Hematopoietic multipotent progenitor cell treated with erythropoietin and hydrocortisone succinate and interleukin-3 and kit ligand, for 15 days (in vitro differentiated cells): Measurements from ENCODE around the gene TAS2R40.
"Not testable (repeated sequence)": the region's sequence is repeated elsewhere in the genome, so short reads cannot be mapped to it uniquely, and the experiment has no call there.

ENCODE experiments used
- DNase-seq: peaks from one replicate; pipeline ENCODE4 v3.0.0-alpha.2; 2015; ENCODE audit warnings: low spot score

The TAS2R40 gene

DNA sequence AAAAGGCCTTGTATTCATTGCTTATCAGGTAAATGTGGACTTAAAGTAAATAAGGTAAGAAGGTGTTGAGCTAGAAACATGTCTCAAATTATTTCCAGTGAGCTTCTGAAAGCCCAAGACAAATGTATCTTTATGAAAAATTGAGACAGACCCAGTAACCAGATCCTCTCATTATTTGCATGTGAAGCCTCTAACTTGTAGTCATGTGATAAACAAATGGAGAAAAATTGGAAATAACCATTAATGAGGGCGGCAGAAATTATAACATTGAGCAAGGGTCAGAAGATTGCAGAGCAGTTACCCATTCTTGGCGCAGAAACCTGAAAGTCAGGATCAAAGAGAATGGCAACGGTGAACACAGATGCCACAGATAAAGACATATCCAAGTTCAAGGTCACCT, at the start of gene TAS2R40:
TSS of gene TAS2R40 (plus strand) at position 301 of the 400 bp plus-strand sequence. CDS start at position 343, 42 bp downstream.
- no peak for DNase-seq

DNA sequence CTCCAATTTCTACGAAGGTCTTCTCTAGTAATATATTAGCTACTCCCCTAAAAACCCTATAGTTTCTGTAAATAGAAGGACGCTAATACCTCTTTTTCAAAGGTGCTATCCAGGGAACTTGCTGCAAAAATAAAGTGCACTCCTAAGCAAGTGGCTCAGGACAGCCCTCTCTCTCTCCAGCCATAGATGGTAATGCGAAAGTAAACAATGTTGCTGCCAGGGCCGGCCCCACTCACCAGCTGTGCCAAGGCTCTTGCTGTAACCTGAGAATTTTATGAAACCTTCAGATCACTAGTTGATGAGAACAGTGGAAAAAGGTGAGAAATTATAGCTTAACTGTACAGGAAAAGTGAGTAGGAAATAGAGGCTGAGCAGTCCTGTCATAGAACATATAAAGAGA, 49.5 kb upstream of the TAS2R40 start:
- DNase-seq = no peak

DNA sequence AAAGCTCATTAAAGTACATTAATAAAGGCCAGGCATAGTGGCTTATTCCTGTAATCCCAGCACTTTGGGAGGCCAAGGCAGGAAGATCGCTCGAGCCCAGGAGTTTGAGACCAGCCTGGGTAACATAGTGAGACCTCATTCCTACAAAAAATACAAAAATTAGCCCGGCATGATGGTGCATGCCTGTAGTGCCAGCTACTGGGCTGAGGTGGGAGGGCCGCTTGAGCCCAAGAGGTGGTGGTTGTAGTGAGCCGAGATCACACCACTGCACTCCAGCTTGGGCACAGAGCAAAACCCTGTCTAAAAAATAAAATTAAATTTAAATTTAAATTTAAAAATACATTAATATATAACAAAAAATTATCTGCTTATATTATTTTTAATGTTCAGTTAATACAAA, 45.7 kb upstream of the TAS2R40 start:
- no peak for DNase-seq

DNA sequence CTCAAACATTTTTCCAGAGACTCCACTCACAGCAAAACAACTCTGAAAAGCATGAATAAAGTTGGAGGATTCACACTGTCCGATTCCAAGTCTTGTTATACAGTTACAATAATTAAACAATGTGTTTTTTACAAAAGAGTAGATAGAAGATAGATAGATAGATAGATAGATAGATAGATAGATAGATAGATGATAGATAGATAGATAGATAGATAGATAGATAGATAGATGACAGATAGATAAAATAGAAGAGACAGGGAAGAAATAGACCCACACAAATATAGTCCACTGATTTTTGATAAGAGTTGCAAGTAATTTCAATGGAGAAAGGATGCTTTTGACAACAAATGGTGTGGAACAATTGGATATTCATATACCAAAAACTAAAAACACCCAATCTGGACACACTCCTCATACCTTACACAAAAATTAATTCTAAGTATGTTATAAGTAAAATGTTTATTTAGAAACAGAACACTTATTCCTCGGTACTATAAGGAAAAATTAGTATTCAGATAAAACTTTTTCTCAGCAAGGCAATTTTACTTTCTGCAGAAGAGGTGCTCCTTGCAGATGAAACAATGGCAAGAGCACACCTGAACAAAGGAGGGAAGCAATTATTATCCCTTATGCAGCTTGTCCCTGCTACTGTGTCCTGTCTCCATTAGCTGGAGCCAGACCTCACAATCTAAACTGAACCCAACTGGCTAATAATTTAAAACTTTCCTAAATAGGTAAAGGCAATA, 44.3 kb upstream of the TAS2R40 start:
- no peak for DNase-seq

DNA sequence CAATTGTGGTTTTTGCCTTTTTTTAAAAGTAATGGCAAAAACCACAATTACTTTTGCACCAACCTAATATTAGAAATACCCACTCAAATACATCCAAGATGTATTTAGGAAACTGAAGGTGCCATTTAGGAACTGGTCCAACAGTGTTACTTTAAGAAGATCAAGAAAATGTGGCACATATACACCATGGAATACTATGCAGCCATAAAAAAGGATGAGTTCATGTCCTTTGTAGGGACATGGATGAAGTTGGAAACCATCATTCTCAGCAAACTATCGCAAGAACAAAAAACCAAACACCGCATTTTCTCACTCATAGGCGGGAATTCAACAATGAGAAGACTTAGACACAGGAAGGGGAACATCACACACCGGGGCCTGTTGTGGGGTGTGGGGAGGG, 41.1 kb upstream of the TAS2R40 start:
- not testable (repeated sequence) for DNase-seq

DNA sequence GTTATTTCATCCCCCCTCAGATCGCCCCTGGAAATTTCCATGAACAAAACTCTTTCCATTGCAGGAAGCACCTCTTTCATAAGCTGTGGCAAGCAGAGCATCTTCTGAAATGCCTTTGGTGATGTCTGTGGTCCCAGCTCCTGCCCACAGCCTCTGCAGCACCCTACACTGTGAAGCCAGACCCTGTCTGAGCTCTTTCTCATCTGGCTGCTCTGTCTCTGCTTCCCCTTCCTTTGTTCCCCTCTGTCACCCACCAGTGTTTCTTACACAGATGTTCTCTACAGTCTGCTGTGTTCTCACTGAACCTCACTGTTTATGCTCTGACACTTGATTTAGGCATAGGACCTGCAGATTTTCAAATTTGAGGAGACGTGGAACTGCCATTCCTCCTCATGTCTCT, 40.5 kb upstream of the TAS2R40 start:
- DNase-seq = no peak

DNA sequence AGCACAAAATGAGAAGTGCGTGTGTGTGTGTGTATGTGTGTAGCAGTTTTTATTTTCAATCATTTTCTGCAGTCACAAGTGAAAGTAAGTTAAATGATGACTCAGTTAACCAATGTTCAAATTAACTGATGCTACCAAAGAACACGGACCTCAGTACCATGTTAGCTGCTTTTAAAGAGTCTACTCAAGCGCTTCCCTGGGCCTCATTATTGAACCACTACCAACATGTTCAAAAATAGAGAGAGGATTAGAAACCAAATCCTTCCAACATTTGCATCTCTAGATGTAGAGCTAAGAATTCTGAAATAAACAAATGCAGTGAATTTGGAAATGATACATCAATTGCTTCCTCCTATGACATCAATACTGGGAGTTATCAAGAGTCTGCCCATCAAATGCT, 38.8 kb upstream of the TAS2R40 start, which contains the start of gene TAS2R39:
TSS of gene TAS2R39 (plus strand) at position 396 of the 400 bp plus-strand sequence. CDS start at position 396, 0 bp downstream.
- DNase-seq = no peak

DNA sequence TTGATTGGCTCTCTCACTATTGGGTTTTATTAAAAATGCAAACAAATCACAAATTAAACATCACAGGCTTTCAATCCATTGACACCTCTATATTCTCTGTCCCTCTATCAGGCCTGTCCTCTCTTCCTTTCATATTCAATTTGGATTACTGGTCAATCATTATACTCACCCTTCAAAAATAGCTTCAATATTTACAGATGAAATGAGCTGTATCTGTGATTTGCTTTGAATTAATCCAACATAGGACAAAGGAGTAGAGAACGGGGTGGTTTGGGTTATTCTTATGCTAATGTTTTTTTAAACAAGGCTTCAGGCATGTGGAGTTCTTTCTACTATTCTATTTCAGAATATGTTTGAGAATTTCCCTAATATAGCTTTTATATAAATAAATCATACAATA, 36.3 kb upstream of the TAS2R40 start:
- DNase-seq = no peak

DNA sequence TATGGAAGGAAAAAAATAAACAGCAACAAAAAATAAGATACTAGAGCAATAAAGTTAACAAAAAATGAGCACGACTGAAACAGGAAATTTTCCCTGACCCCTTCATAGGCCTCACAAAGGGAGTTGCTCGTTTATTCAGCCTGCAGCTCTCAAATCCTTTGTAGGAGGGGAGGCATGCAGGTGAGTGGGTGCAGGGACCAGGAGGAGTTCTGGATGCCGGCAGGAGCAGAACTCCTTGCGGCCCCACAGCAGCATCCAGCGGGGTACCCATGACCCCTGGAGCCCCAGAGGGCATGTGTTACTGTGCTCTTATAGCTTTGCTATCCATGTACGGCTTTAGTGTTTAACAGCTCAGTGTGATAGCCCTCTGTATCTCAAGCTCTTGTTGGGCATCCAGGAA, 32.8 kb upstream of the TAS2R40 start:
- no peak for DNase-seq

DNA sequence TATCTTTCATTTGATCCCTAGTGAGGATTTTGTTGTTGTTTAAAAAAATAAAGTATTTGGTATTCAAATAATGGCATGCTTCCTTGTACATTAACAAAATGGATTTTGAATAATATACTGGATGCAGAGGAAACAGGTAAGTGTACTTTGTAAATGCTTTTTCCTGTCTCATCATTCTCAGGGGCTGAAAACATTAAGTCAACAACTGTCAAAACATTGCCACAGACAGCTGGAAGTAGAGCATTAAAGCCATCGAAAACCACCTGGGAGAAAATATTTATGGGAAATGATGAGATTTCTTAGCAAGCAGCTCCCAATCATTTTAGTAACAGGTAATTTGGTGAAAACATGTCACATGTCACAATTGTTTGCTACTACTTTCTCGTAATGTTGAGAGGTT, 28.0 kb upstream of the TAS2R40 start:
- DNase-seq = no peak

DNA sequence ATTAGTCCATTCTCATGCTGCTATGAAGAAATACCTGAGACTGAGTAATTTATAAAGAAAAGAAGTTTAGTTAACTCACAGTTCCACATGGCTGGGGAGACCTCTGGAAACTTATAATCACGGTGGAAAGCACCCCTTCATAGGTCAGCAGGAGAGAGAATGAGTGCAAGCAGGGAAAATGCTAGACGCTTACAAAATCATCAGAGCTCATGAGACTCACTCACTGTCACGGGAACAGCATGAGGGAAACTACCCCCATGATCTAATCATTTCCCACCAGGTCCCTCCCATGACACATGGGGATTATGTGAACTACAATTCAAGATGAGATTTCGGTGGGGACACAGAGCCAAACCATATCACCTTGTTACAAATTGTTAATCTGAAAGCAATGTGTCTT, 22.8 kb upstream of the TAS2R40 start:
- DNase-seq = no peak

DNA sequence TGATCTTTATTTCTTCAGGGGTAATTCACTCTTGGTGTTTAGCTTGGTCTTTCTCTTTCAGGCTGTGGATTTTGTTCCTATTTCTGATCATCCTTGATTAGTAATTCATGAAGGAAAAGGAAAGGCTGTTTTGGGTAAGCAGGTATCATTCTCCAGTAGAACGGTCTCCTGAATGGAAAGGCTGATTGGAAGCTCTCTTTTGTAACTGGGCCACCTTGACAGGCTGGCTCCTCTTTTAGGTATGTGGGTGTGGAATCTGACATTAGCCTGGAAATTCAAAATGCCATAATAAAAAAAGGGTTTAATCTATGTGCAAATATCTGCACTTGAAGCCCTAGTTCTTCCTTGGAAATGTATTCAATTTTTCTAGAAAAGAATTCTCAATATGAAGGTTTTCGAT, 19.7 kb upstream of the TAS2R40 start:
- no peak for DNase-seq

DNA sequence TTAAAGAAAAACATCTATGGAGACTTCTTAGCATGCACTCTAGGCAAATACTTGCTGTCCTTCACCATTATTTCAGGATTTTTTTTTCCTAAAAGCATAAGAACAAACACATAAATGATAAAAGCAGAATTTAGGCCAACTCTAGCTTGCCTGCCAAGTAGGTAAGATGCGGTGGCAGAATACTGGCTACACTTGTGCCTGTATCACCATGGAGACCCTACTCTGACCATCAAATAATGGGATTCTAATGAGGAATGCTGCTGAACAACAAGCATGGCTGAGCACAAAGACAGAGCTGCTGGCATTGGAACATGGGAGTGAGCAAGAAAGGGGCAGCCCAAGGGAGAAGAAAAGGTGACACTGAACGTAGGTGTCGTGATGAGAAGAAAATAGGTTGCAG, 18.5 kb upstream of the TAS2R40 start:
- no peak for DNase-seq

DNA sequence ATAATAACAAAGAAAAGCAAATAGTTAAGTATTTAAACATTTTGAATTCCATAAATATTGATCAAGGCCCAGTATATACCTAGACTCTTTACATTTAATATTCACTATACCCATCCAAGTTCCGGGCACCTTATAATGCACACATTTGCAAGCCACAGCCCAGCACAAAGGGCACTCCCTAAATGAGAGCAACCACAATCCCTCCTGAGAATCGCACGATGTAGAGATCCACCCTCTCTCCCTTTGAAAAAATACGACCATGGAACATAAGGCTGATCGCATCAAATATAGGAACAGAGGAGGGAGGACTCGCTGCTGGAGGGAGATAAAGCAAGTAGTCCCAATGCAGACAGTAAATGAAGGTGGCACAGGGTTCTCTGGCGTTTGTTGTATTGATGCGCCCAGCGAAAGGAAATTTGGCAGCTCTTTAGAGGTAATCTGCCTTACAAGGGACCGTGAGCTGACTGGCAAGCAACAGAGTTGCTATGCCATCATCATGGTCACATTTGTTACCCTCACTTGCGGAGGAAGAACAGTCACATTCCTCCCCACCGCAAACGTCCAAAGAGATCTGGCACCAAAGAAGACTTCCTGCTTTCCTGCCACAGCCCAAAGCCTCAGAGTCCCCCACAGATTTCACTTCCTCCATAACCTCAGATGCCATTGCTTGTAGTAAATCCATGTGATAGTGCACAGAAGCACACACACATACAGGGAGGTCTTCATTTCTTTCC, 16.1 kb upstream of the TAS2R40 start:
- no peak for DNase-seq

DNA sequence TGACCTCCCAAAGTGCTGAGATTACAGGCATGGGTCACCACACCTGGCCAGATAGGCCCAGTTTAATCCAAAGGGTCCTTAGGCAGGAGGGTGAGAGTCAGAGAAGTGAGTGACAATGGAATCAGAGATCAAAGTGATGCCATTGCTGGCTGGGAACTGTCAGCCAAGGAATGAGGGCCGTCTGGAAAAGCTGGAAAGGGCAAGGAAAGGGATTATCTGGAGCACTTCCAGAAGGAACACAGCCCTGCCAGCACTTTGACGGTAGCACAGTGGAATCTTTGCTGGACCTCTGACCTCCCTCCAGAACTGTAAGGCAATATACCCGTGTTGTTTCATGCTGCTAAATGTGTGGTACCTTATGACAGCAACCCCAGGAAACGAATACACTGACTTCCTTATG, 11.3 kb upstream of the TAS2R40 start:
- no peak for DNase-seq

DNA sequence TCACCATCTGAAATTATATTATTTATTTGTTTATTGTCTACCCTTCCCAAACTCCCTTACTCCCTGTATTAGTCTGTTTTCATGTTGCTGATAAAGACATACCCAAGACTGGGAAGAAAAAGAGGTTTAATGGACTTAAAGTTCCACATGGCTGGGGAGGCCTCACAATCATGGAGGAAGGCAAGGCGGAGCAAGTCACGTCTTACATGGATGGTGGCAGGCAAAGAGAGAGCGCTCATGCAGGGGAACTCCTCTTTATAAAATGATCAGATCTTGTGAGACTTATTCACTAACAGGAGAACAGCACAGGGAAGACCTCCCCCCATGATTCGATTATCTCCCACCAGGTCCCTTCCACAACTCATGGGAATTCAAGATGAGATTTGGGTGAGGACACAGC, 8.4 kb upstream of the TAS2R40 start:
- not testable (repeated sequence) for DNase-seq

DNA sequence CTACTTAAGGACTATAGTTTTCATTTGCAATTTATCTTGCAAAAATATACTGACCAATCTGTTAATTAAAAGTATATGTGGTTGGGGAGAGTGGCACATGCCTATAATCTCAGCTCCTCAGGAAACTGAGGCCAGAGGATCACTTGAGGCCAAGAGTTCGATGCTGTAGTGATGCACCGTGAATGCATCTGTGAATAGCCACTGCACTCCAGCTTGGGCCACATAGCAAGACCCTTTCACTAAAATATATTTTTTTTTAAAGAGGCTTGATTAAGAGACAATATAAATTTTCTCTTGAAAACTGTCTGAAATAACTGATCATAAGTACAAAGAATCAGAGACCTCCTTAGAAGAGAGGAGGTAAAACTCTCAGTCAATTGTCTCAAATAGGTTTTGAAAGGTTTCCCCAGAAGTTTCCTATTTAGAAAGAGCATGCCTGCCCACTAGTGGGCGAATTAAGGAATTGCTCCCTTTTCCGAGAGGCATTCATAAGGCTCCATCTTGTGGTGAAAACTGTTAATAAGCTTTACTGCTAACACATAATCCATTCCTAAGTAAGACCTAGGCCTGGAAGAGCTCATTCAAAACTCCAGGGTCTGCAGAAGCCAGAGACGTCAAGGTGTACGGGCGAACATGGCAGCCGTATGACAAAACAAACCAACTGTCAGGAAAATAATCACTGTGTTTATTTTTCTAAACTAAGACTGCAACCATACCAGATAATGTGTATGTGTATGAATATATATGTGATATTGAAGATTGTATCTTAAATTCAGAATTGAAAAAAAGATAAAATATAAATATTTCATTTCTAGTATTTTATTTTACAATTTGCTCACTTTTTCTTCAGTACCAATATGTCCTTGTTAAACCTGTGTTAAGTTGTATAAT, 6.8 kb upstream of the TAS2R40 start:
- DNase-seq = peak; percentile 86

DNA sequence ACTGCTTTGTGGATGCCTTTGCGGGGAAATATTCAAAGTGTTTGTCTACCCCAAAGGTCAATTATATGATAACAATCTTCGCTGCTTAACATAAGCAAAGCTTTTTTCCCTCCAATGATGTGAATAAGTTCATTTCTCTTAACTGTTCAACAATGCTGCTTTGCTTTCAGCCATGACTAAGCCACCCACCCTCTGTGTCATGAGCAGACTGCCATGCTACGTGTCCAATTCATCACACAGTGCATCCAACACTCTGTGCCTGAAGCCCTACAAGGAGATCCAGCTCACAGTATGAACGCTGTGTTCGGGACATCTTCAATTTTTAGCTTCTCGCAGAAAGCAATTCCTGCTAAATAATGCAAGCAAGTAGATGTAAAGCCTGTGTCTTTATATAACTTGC, 5.7 kb upstream of the TAS2R40 start:
- DNase-seq = no peak

DNA sequence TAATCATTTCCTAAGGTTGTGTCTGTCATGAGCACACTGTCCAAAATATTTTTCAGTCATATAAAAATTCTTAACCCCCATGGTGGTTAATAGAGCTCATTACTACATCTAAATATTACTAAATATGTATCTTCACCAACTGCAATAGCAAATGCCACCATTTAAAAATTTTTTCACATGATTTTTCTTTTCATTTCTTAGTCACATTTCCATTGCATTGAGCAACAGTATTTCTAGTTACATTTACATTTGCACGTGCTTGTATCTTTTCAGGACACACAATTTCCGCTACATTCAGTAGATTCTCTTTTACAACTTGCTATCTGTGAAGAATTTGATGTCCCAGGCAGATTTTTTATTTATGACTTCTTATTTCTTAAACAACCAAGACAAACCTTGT, 5.2 kb upstream of the TAS2R40 start:
- DNase-seq = no peak

DNA sequence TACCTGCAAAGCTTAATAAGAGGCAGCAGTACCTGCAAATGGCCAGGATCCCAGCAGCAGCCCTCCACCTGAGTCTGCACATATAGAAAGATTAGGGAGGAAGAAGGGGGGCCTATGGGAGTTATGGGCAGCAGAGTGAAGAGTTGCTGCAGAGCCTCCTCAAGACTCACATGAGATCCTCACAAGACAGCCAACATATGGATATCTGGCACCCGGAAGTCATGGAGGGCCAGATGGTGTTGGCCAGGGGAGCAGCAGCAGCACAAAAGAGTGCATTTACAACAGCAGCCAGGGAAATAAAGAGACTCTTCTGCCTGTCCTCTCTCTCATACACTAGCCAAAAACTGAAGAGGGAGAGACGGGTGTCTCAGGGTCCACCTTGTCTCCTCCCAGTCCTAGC, 4.0 kb upstream of the TAS2R40 start:
- no peak for DNase-seq

DNA sequence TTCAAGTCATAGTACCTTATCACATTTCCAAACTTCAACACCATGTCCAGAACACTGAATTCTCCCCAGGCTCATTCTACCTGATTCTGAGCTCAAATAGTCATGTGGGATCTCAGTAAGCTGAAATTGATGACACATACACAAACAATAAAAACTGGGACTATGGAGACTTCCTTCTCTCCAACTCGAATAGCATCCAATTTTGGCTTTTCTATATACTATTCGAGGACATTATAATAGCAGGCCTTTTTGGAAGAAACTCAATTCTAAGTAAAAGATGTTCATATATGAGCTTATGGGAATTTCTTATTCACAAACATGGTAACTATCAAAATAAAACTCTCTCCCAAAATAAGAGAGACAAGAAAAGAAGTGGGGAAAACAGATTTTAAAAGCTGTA, 551 bp upstream of the TAS2R40 start:
- no peak for DNase-seq

DNA sequence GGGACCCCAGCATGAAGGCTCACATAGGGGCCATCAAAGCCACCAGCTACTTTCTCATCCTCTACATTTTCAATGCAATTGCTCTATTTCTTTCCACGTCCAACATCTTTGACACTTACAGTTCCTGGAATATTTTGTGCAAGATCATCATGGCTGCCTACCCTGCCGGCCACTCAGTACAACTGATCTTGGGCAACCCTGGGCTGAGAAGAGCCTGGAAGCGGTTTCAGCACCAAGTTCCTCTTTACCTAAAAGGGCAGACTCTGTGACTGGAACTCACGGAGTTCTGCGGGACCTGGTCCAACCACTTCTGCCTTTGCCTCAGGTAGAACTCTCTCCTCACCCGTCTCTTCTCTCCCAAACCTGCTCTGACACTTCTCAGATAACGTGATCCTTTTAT, 945 bp downstream of the TAS2R40 start:
- no peak for DNase-seq

DNA sequence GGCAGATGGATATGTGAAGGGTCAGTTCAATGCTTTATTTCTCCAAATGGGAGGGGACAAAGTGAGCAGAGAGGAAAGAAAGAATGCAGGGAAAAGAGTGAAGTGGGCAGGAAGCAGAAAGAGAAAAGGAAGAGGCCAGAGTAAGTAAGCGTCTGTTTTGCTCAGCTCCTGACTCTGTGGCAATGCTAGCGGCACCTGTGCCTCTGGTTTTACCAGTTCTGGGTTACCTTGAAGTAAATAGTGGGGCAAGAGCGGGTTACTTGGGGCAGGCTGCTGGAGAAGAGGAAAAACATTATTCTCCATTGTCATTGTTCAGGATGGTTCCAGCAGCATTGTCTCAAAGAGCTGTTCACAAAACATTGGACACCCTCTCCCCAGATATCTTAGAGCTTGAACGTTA, 1.9 kb downstream of the TAS2R40 start:
- DNase-seq = no peak
